OCI-LY7 (cell line): ENCODE results near the gene TMC8.

Experiments
- EZH2phosphoT487 ChIP-seq: fragments of 200-600 bp; sonication (generic); IDR thresholded peaks from 2 replicates; pipeline ENCODE4 v1.6.1; 2018; ENCODE audit warnings: low read depth, borderline replicate concordance, mild to moderate bottlenecking, mixed run types, antibody characterized with exemption, low read length, moderate library complexity, mixed read lengths
- TF ChIP-seq, protein P1 (sequence below): fragments of 200-600 bp; sonication (generic); conservative IDR thresholded peaks from 2 replicates; pipeline ENCODE4 v1.5.1; 2014; ENCODE audit warnings: mild to moderate bottlenecking, antibody characterized with exemption, low read length, moderate library complexity, mixed read lengths

DNA sequence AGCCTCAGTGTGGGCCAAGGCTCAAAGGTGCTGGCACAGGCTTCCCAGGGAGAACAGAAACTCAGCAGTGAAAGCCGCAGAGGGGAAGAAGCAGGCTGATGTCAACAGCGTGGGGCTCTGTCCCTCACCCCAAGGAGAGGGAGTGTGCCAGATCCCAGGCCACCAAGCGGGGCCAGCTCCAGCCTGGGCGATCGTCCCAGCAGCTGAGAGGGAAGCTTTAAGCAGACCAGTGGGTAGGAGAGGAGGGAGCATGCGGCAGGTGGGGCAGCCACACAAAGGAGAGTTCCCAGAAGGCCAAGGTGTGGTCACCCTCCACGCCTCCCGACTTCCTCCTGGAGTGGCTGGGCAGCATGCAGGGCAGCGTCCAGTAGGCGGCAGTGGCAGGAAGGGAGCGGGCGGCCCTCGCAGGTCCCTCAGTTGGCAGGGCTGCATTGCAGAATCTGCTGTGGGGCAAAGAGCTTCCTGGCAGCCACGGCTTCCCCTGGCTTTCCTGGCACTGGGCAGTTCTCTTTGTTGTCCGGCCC is 43.8 kb downstream of the TMC8 start:
- TF ChIP-seq, protein P1, sequence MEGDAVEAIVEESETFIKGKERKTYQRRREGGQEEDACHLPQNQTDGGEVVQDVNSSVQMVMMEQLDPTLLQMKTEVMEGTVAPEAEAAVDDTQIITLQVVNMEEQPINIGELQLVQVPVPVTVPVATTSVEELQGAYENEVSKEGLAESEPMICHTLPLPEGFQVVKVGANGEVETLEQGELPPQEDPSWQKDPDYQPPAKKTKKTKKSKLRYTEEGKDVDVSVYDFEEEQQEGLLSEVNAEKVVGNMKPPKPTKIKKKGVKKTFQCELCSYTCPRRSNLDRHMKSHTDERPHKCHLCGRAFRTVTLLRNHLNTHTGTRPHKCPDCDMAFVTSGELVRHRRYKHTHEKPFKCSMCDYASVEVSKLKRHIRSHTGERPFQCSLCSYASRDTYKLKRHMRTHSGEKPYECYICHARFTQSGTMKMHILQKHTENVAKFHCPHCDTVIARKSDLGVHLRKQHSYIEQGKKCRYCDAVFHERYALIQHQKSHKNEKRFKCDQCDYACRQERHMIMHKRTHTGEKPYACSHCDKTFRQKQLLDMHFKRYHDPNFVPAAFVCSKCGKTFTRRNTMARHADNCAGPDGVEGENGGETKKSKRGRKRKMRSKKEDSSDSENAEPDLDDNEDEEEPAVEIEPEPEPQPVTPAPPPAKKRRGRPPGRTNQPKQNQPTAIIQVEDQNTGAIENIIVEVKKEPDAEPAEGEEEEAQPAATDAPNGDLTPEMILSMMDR, result no peak
- no peak for TF ChIP-seq EZH2phosphoT487
